T-helper 2 cell treated with Interferon-gamma antibody and Interleukin-4, amounts not matched to agents 5 μg/mL and 100 μg/mL, for 36 hours (primary cell): ENCODE measurements around the gene SMPDL3B.
"Not testable (repeated sequence)": the region's sequence is repeated elsewhere in the genome, so short reads cannot be mapped to it uniquely, and the experiment has no call there.

Experiments used
- DNase-seq: peaks from one replicate; pipeline ENCODE4 v3.0.0; 2021; ENCODE audit warnings: low spot score
- H3K27ac Mint-ChIP-seq: one replicate; pipeline ENCODE4 v1.8.0; 2021; ENCODE audit warnings: mild to moderate bottlenecking, mixed read lengths
- H3K27me3 Mint-ChIP-seq: one replicate; pipeline ENCODE4 v1.8.0; 2021; ENCODE audit warnings: low read depth, mixed read lengths
- H3K36me3 Mint-ChIP-seq: one replicate; pipeline ENCODE4 v1.8.0; 2021; ENCODE audit warnings: low read depth, mixed read lengths
- H3K4me1 Mint-ChIP-seq: one replicate; pipeline ENCODE4 v1.8.0; 2021; ENCODE audit warnings: low read depth, mixed read lengths
- H3K4me3 Mint-ChIP-seq: one replicate; pipeline ENCODE4 v1.8.0; 2022; ENCODE audit warnings: mild to moderate bottlenecking, moderate library complexity, mixed read lengths
- H3K9me3 Mint-ChIP-seq: one replicate; pipeline ENCODE4 v1.8.0; 2021; ENCODE audit warnings: mixed read lengths

Gene SMPDL3B

DNA sequence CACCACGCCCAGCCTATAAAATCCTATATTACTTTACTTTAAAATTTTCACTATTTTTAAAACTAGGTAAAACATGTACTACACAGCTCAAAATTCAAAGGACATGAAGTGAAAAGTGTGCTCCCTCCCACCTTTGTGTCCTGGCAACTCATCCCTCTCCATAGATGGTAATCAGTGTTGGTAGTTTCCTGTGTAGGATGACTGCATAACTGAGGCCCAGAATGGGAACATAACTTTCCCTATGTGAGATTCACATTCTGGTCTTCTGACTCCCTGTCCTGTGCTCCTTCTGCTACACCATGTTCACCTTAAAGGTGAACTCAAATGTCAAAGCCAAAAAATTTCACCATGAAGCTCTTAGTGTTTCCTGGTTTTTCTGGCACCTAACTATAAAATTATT lies 64.3 kb downstream of the SMPDL3B start:
- peaks cover 7% of the 10 kb centered on the region for H3K4me1 Mint-ChIP-seq

GRCh38 chr1:28002600-28002999 lies 67.8 kb downstream of the SMPDL3B start:
- Mint-ChIP-seq H3K9me3 (no peaks in the 10 kb centered on the region), H3K27ac (no peak overlapping the region), H3K4me1 (no peaks in the 10 kb centered on the region), H3K4me3 (no peak overlapping the region), H3K36me3 (peaks cover 32% of the 10 kb centered on the region), H3K27me3 (no peaks in the 10 kb centered on the region)
- DNase-seq = no peak

More for the DNA sequence above, 64.3 kb downstream of the SMPDL3B start:
- DNase-seq = no peak
- no peak overlapping the region for H3K4me3 Mint-ChIP-seq
- no peaks in the 10 kb centered on the region for H3K9me3 Mint-ChIP-seq
- no peaks in the 10 kb centered on the region for H3K27me3 Mint-ChIP-seq
- H3K27ac Mint-ChIP-seq = no peak overlapping the region
- H3K36me3 Mint-ChIP-seq = peaks cover 39% of the 10 kb centered on the region

DNA sequence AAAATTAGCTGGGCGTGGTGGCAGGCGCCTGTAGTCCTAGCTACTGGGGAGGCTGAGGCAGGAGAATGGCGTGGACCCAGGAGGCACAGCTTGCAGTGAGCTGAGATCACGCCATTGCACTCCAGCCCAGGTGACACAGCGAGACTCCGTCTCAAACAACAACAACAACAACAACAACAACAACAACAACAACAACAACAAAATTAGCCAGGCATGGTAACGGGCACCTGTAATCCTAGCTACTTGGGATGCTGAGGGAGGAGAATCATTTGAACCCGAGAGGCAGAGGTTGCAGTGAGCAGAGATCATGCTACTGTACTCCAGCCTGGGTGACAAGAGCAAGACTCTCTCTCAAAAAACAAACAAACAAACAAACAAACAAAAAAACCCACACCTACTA lies 68.3 kb downstream of the SMPDL3B start:
- not testable (repeated sequence) for DNase-seq, H3K9me3 Mint-ChIP-seq, H3K27me3 Mint-ChIP-seq, H3K27ac Mint-ChIP-seq, H3K4me1 Mint-ChIP-seq, H3K4me3 Mint-ChIP-seq
- H3K36me3 Mint-ChIP-seq = peaks cover 28% of the 10 kb centered on the region
